Endothelial cell of umbilical vein (primary cell): Measurements from ENCODE around the gene CFAP46. TPM values are rescaled to one million over a fixed set of nuclear protein-coding genes. Genes with fewer than 3 reads are reported as not detected.

Experiments used
- BruUV-seq: library from RNA; stranded (reverse); fragments of 400-500 nt; replicated peaks from 2 replicates; lab custom pipeline; 2021; lab: Mats Ljungman, UMichigan
- CTCF ChIA-PET: fragments of 300-600, 350-600 bp; sonication (Branson Sonifier 250); formaldehyde crosslinking; loops from one replicate; lab custom pipeline; 2021; ENCODE audit warnings: antibody characterized with exemption, inconsistent platforms; lab: Charles Lee
- POLR2A ChIA-PET: fragments of 300-600, 350-600 bp; sonication (Branson Sonifier 250); formaldehyde crosslinking; loops from one replicate; lab custom pipeline; 2021; ENCODE audit warnings: antibody characterized with exemption, inconsistent platforms; lab: Charles Lee
- DNase-seq: peaks from one replicate; pipeline ENCODE4 v3.0.0-alpha.2; 2011; ENCODE audit warnings: low read depth, low spot score
- FAIRE-seq: peaks from 2 replicates; lab custom pipeline; 2011; peaks lifted over from hg19 to GRCh38; lab: Jason Lieb, UNC
- H2AFZ ChIP-seq: 2 replicates; pipeline ENCODE4 v1.6.0; 2012; ENCODE audit warnings: low read depth, low read length, control low read depth, inconsistent platforms
- H3K27ac ChIP-seq: 2 replicates; pipeline ENCODE4 v1.5.1; 2011; ENCODE audit warnings: low read depth, mild to moderate bottlenecking, control low read depth, low read length, moderate library complexity; ENCODE audit not compliant: insufficient read depth
- H3K27me3 ChIP-seq, 2 experiments: 2 replicates each; pipeline versions ENCODE4 v1.6.0 to v1.6.1; 2011; ENCODE audit warnings: low read length in 2 of 2, mixed read lengths in 1 of 2; ENCODE audit not compliant: control insufficient read depth in 2 of 2, insufficient read depth in 2 of 2
- H3K36me3 ChIP-seq, 2 experiments: 2 replicates in 1 of 2; 3 replicates in 1 of 2; pipeline ENCODE4 v1.5.1; 2011; ENCODE audit warnings: low read length in 2 of 2, mild to moderate bottlenecking in 1 of 2, moderate library complexity in 1 of 2; ENCODE audit not compliant: control insufficient read depth in 2 of 2, insufficient read depth in 2 of 2; ENCODE audit errors: extremely low read depth in 1 of 2
- H3K4me1 ChIP-seq: 3 replicates; pipeline ENCODE4 v1.5.1; 2011; ENCODE audit warnings: mild to moderate bottlenecking, low read length; ENCODE audit not compliant: control insufficient read depth, insufficient read depth; ENCODE audit errors: extremely low read depth
- H3K4me2 ChIP-seq: 2 replicates; pipeline ENCODE4 v1.6.1; 2011; ENCODE audit warnings: low read length, control low read depth, mixed read lengths; ENCODE audit not compliant: insufficient read depth
- H3K4me3 ChIP-seq, 3 experiments: fragments of 200-600 bp in 1 of 3; sonication (generic), shearing (Covaris generic) in 1 of 3; replicated peaks in 1 of 3; 2 replicates each; pipeline ENCODE4 v1.5.1; 2011 to 2016; ENCODE audit warnings: control low read depth in 3 of 3, low read length in 3 of 3, mild to moderate bottlenecking in 2 of 3, inconsistent platforms in 1 of 3, low read depth in 1 of 3, moderate library complexity in 1 of 3; ENCODE audit not compliant: insufficient read depth in 1 of 3
- H3K79me2 ChIP-seq: 2 replicates; pipeline ENCODE4 v1.6.0; 2012; ENCODE audit warnings: low read length, inconsistent platforms; ENCODE audit not compliant: control insufficient read depth, insufficient read depth
- H3K9ac ChIP-seq: replicated peaks from 2 replicates; pipeline ENCODE3; 2011; ENCODE audit warnings: low read length, control low read depth; ENCODE audit not compliant: insufficient read depth; ENCODE audit errors: extremely low read depth
- H3K9me1 ChIP-seq: replicated peaks from 3 replicates; pipeline ENCODE4 v1.6.0; 2011; ENCODE audit warnings: mild to moderate bottlenecking, low read length; ENCODE audit not compliant: control insufficient read depth, insufficient read depth; ENCODE audit errors: extremely low read depth
- H3K9me3 ChIP-seq: replicated peaks from 2 replicates; pipeline ENCODE4 v1.5.1; 2012; ENCODE audit warnings: low read length, inconsistent platforms; ENCODE audit not compliant: control insufficient read depth, insufficient read depth
- H4K20me1 ChIP-seq: replicated peaks from 2 replicates; pipeline ENCODE3; 2011; ENCODE audit warnings: mild to moderate bottlenecking, low read length; ENCODE audit not compliant: control insufficient read depth, insufficient read depth; ENCODE audit errors: extremely low read depth
- CTCF ChIP-seq, 2 donors: IDR thresholded peaks; 1 replicate in 1 of 2; 2 replicates in 1 of 2; pipeline ENCODE4 v1.5.1; 2011; ENCODE audit warnings: low read length in 2 of 2, mild to moderate bottlenecking in 2 of 2, moderate library complexity in 2 of 2, control low read depth in 1 of 2, inconsistent platforms in 1 of 2, low read depth in 1 of 2; ENCODE audit not compliant: insufficient read depth in 1 of 2; ENCODE audit errors: extremely low read depth in 1 of 2
- EZH2 ChIP-seq: IDR thresholded peaks from 2 replicates; pipeline ENCODE4 v1.6.1; 2012; ENCODE audit warnings: borderline replicate concordance, low read depth, mild to moderate bottlenecking, moderate library complexity, low read length, inconsistent platforms; ENCODE audit not compliant: severe bottlenecking
- FOS ChIP-seq: IDR thresholded peaks from 2 replicates; pipeline ENCODE4 v1.6.1; 2011; ENCODE audit warnings: mild to moderate bottlenecking, low read length, moderate library complexity, borderline replicate concordance; ENCODE audit not compliant: insufficient read depth
- GATA2 ChIP-seq: IDR thresholded peaks from 2 replicates; pipeline ENCODE4 v1.7.0; 2011; ENCODE audit warnings: low read depth, mild to moderate bottlenecking, moderate library complexity, mixed read lengths, low read length; ENCODE audit not compliant: insufficient read length, insufficient read depth
- JUN ChIP-seq: IDR thresholded peaks from 2 replicates; pipeline ENCODE4 v1.6.1; 2011; ENCODE audit warnings: borderline replicate concordance, low read depth; ENCODE audit not compliant: insufficient read length, insufficient read depth
- MYC ChIP-seq: IDR thresholded peaks from one replicate; pipeline ENCODE4 v1.6.1; 2011; ENCODE audit warnings: mild to moderate bottlenecking, low read depth, low read length
- POLR2A ChIP-seq: IDR thresholded peaks from 2 replicates; pipeline ENCODE4 v1.6.1; 2012; ENCODE audit warnings: low read depth, mild to moderate bottlenecking, control low read depth, low read length
- POLR2AphosphoS5 ChIP-seq: IDR thresholded peaks from 2 replicates; pipeline ENCODE4 v1.6.1; 2012; ENCODE audit warnings: low read depth, mild to moderate bottlenecking, control low read depth, low read length, moderate library complexity; ENCODE audit not compliant: insufficient read depth
- dilution Hi-C: fragments of 300-500 bp; cut with MboI; formaldehyde crosslinking; loops from one replicate; pipeline ENCODE4 v1.15.0; 2019; ENCODE audit warnings: low sequenced_read_pairs; ENCODE audit not compliant: extremely low pct_ligation_motif_present
- intact Hi-C: fragments of 100-400 bp; cut with micrococcal nuclease; formaldehyde crosslinking; loops from one replicate; pipeline ENCODE4 v1.10.0; 2022
- polyA plus RNA-seq, 4 experiments: library from polyadenylated mRNA; depleted of rRNA in 3 of 4; stranded (reverse) in 3 of 4; unstranded in 1 of 4; fragments of >200 nt; gene quantifications; 2 replicates each; pipeline versions ENCODE4 v1.2.1 to v1.2.3, GENCODE V29; 2011 to 2012; ENCODE audit warnings: missing spikeins in 1 of 4
- total RNA-seq: library from RNA; stranded (reverse); gene quantifications from 2 replicates; pipeline ENCODE4 v1.2.3, GENCODE V29; 2021
- TF ChIP-seq, protein P1 (sequence below): IDR thresholded peaks from 2 replicates; pipeline ENCODE4 v1.6.1; 2011; ENCODE audit not compliant: insufficient read depth, insufficient read length

The CFAP46 gene
- total and polyA plus RNA-seq, 2 donors (not counting 3 experiments of a cell fraction or from before 2014, with no cell fraction given) = 0.75 to 0.98 TPM

- Histone ChIP-seq H3K4me1 (no peaks in the 10 kb centered on the region), H3K9me1 (no peaks in the 10 kb centered on the region), H3K27me3 (peaks cover 16 to 29% of the 10 kb centered on the region in 2 experiments), H3K9me3 (no peaks in the 10 kb centered on the region), H3K9ac (no peak overlapping the region), H4K20me1 (no peaks in the 10 kb centered on the region), H2AFZ (no peak overlapping the region), H3K4me3 (no peak overlapping the region), H3K27ac (no peak overlapping the region), H3K36me3 (no peaks in the 10 kb centered on the region), H3K79me2 (no peaks in the 10 kb centered on the region), H3K4me2 (no peak overlapping the region)
- TF ChIP-seq FOS (no peak), JUN (no peak), MYC (no peak), EZH2 (no peak), POLR2A (no peak), GATA2 (no peak), CTCF (IDR thresholded peaks at IDR 0.05; ENCODE audit: extremely low read depth in 1 of 2, insufficient read depth in 1 of 2, low read depth in 1 of 2, low read length in 2 of 2) (no peak), POLR2AphosphoS5 (no peak)
- TF ChIP-seq, protein P1, sequence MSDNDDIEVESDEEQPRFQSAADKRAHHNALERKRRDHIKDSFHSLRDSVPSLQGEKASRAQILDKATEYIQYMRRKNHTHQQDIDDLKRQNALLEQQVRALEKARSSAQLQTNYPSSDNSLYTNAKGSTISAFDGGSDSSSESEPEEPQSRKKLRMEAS = no peak
- ChIA-PET CTCF (no interaction called here), POLR2A (no interaction called here)
- FAIRE-seq (no peak), DNase-seq (no peak)
- no TSS peak for BruUV-seq
- dilution Hi-C loops = no loop called here
- intact Hi-C loops = no loop called here
Measured at GRCh38 chr10:132781556-132781955, 160.8 kb downstream of the CFAP46 start.
